HEK293T (cell line): ENCODE data around the gene TCHH.
A peak's percentile ranks its signal among the peaks of the same experiment; 100 is the strongest.

Experiments
- CTCF ChIA-PET: fragments of 350-600 bp; formaldehyde crosslinking; extraction: SDS; loops from one replicate; lab custom pipeline; 2021; ENCODE audit warnings: antibody characterized with exemption, inconsistent platforms; lab: Yijun Ruan, JAX
- POLR2A ChIA-PET: fragments of 350-600 bp; formaldehyde crosslinking; extraction: SDS; loops from one replicate; lab custom pipeline; 2020; ENCODE audit warnings: antibody characterized with exemption, inconsistent platforms; lab: Yijun Ruan, JAX
- DNase-seq: peaks from one replicate; pipeline ENCODE4 v3.0.0; 2012; ENCODE audit warnings: mixed read lengths; ENCODE audit errors: extremely low spot score
- ARNT ChIP-seq: fragments of 450-650 bp; IDR thresholded peaks from 2 replicates; pipeline ENCODE4 v1.6.1; 2017; ENCODE audit warnings: mild to moderate bottlenecking
- BHLHE40 ChIP-seq: fragments of 450-650 bp; IDR thresholded peaks from 2 replicates; pipeline ENCODE4 v1.6.1; 2016; ENCODE audit warnings: mild to moderate bottlenecking, moderate library complexity, borderline replicate concordance
- CTBP1 ChIP-seq: fragments of 450-650 bp; IDR thresholded peaks from 2 replicates; pipeline ENCODE4 v1.6.1; 2016; ENCODE audit warnings: borderline replicate concordance
- ELF4 ChIP-seq: fragments of 450-650 bp; IDR thresholded peaks from 2 replicates; pipeline ENCODE4 v1.6.1; 2017; ENCODE audit warnings: antibody characterized with exemption
- FOXA1 ChIP-seq: fragments of 450-650 bp; IDR thresholded peaks from 2 replicates; pipeline ENCODE4 v1.6.1; 2016; ENCODE audit warnings: mild to moderate bottlenecking
- FOXK2 ChIP-seq: fragments of 450-650 bp; IDR thresholded peaks from 2 replicates; pipeline ENCODE4 v1.6.1; 2016; ENCODE audit warnings: mild to moderate bottlenecking
- FOXM1 ChIP-seq: fragments of 450-650 bp; IDR thresholded peaks from 2 replicates; pipeline ENCODE4 v1.6.1; 2017; ENCODE audit warnings: mild to moderate bottlenecking, borderline replicate concordance
- HDGF ChIP-seq: fragments of 450-650 bp; IDR thresholded peaks from 2 replicates; pipeline ENCODE4 v1.6.1; 2017; ENCODE audit warnings: antibody characterized with exemption, borderline replicate concordance
- L3MBTL2 ChIP-seq: fragments of 450-650 bp; conservative IDR thresholded peaks from 2 replicates; pipeline ENCODE4 v1.6.1; 2016; ENCODE audit warnings: mild to moderate bottlenecking
- LEF1 ChIP-seq: fragments of 450-650 bp; IDR thresholded peaks from 2 replicates; pipeline ENCODE4 v1.6.1; 2017; ENCODE audit warnings: mild to moderate bottlenecking, borderline replicate concordance
- NFRKB ChIP-seq: fragments of 450-650 bp; IDR thresholded peaks from 2 replicates; pipeline ENCODE4 v1.6.1; 2016; ENCODE audit warnings: mild to moderate bottlenecking, moderate library complexity
- SP1 ChIP-seq: fragments of 450-650 bp; IDR thresholded peaks from 2 replicates; pipeline ENCODE4 v1.6.1; 2017
- SUZ12 ChIP-seq: fragments of 450-650 bp; IDR thresholded peaks from 2 replicates; pipeline ENCODE4 v1.6.1; 2016; ENCODE audit warnings: mild to moderate bottlenecking
- TARDBP ChIP-seq: fragments of 450-650 bp; IDR thresholded peaks from 2 replicates; pipeline ENCODE4 v1.6.1; 2016
- ZNF384 ChIP-seq: fragments of 450-650 bp; IDR thresholded peaks from 2 replicates; pipeline ENCODE4 v1.6.1; 2016
- TF ChIP-seq, protein P1 (sequence below): fragments of 450-650 bp; IDR thresholded peaks from 2 replicates; pipeline ENCODE4 v1.6.1; 2016

The TCHH gene

DNA sequence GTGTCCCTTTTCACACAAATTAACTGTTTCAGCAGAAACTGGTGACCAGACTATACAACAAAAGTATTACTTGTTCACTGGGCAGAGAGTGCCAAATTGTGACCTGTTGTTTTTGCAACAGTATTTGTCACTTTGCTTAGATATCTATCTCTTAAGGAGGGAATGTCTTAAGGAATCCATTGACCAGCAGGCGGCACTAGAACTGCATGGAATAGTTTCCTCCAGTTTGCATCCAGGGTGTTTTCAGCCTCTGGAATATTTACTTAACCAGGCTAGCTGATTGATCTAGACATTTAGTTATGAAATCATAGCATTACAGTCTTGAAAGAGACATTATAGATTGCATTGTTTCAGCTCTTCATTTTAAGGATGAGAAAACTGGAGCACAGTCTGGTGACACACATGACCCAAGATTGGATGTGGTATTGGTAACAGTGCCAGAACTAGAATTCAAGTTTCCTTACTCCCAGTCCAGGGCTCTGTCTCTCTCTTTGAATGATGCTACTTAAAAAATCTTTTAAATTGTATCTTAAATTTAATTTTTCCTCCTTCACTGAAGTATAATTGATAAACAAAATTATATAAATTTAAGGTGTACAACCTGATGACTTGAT lies 26.8 kb upstream of the TCHH start:
- DNase-seq, result peak; percentile 52
- TF ChIP-seq SUZ12 (no peak), FOXM1 (no peak), BHLHE40 (no peak), FOXK2 (no peak)
- POLR2A ChIA-PET, result no interaction called here
- CTCF ChIA-PET, result interaction anchor here (1.1 to 1.5 kb wide), 3 partner anchors 9 to 89 kb away, joined by 4 to 5 read pairs (median 4); no protein-coding TSS in a partner anchor

- TF ChIP-seq ELF4 (no peak), FOXK2 (no peak), FOXM1 (no peak), ZNF384 (no peak), LEF1 (no peak), CTBP1 (no peak), TARDBP (no peak), HDGF (no peak), ARNT (no peak), SP1 (no peak), BHLHE40 (no peak), L3MBTL2 (no peak), SUZ12 (no peak), NFRKB (no peak), FOXA1 (no peak)
- TF ChIP-seq, protein P1, sequence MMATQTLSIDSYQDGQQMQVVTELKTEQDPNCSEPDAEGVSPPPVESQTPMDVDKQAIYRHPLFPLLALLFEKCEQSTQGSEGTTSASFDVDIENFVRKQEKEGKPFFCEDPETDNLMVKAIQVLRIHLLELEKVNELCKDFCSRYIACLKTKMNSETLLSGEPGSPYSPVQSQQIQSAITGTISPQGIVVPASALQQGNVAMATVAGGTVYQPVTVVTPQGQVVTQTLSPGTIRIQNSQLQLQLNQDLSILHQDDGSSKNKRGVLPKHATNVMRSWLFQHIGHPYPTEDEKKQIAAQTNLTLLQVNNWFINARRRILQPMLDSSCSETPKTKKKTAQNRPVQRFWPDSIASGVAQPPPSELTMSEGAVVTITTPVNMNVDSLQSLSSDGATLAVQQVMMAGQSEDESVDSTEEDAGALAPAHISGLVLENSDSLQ, result no peak
- POLR2A ChIA-PET, result interaction anchor here (1.4 kb wide), 1 partner anchor 52 kb away, joined by 4 read pairs; no protein-coding TSS in a partner anchor
- CTCF ChIA-PET, result no interaction called here
- no peak for DNase-seq
Measured at GRCh38 chr1:152137215-152137614, 22.0 kb upstream of the TCHH start.

GRCh38 chr1:152130186-152130585 lies 14.9 kb upstream of the TCHH start:
- ChIA-PET CTCF (no interaction called here), POLR2A (no interaction called here)
- no peak for TF ChIP-seq LEF1
- TF ChIP-seq, protein P1, result no peak
- TF ChIP-seq NFRKB, result no peak
- no peak for TF ChIP-seq ARNT
- TF ChIP-seq FOXK2, result no peak
- no peak for DNase-seq

- ChIA-PET CTCF (no interaction called here), POLR2A (no interaction called here)
- DNase-seq, result no peak
- TF ChIP-seq BHLHE40, result no peak
- no peak for TF ChIP-seq FOXA1
- no peak for TF ChIP-seq L3MBTL2
Measured at GRCh38 chr1:152127673-152128072, 12.4 kb upstream of the TCHH start.

DNA sequence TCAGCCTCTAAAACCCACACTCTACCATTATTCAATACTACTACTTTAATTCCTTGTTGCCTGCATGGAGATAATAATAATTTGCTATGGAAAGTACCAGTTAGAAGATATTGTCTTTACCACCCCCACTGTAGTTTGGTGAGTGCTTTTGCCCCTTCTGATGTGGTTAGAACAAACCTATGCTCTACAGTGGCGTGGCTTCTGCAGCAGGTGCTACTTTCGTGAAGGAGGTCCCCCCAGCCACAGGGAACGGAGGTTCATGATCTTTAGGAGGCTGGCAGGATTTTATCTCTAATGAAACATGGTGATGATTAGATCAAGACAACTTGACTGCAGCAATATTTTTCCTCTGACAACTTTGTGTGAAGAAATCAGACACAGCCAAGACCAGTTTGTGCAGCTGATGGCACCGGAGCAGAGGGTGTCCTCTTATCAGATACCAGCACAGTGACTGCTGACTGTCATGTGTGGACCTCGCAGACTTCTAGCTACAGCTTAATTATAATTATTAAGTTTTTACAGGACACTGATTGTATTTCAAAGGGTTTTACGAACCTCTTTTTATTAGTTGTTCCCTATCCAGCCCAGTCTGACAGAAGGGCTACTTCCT lies 10.7 kb upstream of the TCHH start:
- TF ChIP-seq SUZ12 (no peak), ZNF384 (no peak), FOXM1 (no peak), L3MBTL2 (no peak), CTBP1 (no peak), TARDBP (no peak), SP1 (no peak), ELF4 (no peak), FOXA1 (no peak), NFRKB (no peak), HDGF (no peak), LEF1 (no peak), FOXK2 (no peak), BHLHE40 (no peak), ARNT (no peak)
- TF ChIP-seq, protein P1, result no peak
- ChIA-PET CTCF (interaction anchor here (1.2 kb wide), 1 partner anchor 12 kb away, joined by 3 read pairs; no protein-coding TSS in a partner anchor), POLR2A (no interaction called here)
- DNase-seq, result no peak

GRCh38 chr1:152118915-152119314 lies 3.7 kb upstream of the TCHH start:
- TF ChIP-seq FOXM1 (no peak), SUZ12 (no peak), ZNF384 (no peak), BHLHE40 (no peak)
- CTCF ChIA-PET, result no interaction called here
- no peak for DNase-seq
- POLR2A ChIA-PET, result no interaction called here
